Caco-2 (cell line): ENCODE results near the gene COG1. TPM values are rescaled to one million over a fixed set of nuclear protein-coding genes. Genes with fewer than 3 reads are reported as not detected.
A peak's percentile ranks its signal among the peaks of the same experiment; 100 is the strongest.

Experiments used
- BruUV-seq: library from RNA; stranded (reverse); fragments of 400-500 nt; replicated peaks from 2 replicates; lab custom pipeline; 2021; lab: Mats Ljungman, UMichigan
- CTCF ChIA-PET: fragments of 300-600 bp; sonication (Branson Sonifier 250); formaldehyde crosslinking; loops from one replicate; lab custom pipeline; 2022; ENCODE audit warnings: antibody characterized with exemption; lab: Charles Lee
- POLR2A ChIA-PET: fragments of 300-600 bp; sonication (Branson Sonifier 250); formaldehyde crosslinking; loops from one replicate; lab custom pipeline; 2022; ENCODE audit warnings: antibody characterized with exemption; lab: Charles Lee
- DNase-seq, 2 experiments: peaks; one replicate each; pipeline versions ENCODE4 v3.0.0 to v3.0.0-alpha.2; 2020 to 2022
- H3K27me3 ChIP-seq: replicated peaks from 2 replicates; pipeline ENCODE4 v1.6.0; 2011; ENCODE audit warnings: low read length; ENCODE audit not compliant: control insufficient read depth, insufficient read depth
- H3K36me3 ChIP-seq: 2 replicates; pipeline ENCODE4 v1.5.1; 2011; ENCODE audit warnings: low read length; ENCODE audit not compliant: control insufficient read depth, insufficient read depth
- H3K4me1 ChIP-seq: fragments of 250-450 bp; sonication (Bioruptor Pico); 2 replicates; pipeline ENCODE4 v1.5.1; 2020; ENCODE audit warnings: mild to moderate bottlenecking
- H3K4me3 ChIP-seq: 2 replicates; pipeline ENCODE4 v1.5.1; 2011; ENCODE audit warnings: low read depth, mild to moderate bottlenecking, control low read depth, low read length
- H3K9me3 ChIP-seq: fragments of 250-450 bp; sonication (Bioruptor Pico); 2 replicates; pipeline ENCODE4 v1.5.1; 2020; ENCODE audit warnings: mild to moderate bottlenecking, moderate library complexity
- H3K27ac Mint-ChIP-seq: one replicate; pipeline ENCODE4 v1.8.0; 2022; ENCODE audit warnings: mixed read lengths; ENCODE audit not compliant: unreplicated experiment
- H3K27me3 Mint-ChIP-seq: one replicate; pipeline ENCODE4 v1.8.0; 2022; ENCODE audit warnings: mixed read lengths; ENCODE audit not compliant: insufficient read depth, unreplicated experiment
- H3K36me3 Mint-ChIP-seq: one replicate; pipeline ENCODE4 v1.8.0; 2022; ENCODE audit warnings: mild to moderate bottlenecking, mixed read lengths; ENCODE audit not compliant: insufficient read depth, unreplicated experiment
- H3K4me1 Mint-ChIP-seq: one replicate; pipeline ENCODE4 v1.8.0; 2022; ENCODE audit warnings: low read depth, mixed read lengths; ENCODE audit not compliant: unreplicated experiment
- H3K4me3 Mint-ChIP-seq: one replicate; pipeline ENCODE4 v1.8.0; 2022; ENCODE audit warnings: mild to moderate bottlenecking, moderate library complexity, mixed read lengths; ENCODE audit not compliant: unreplicated experiment
- H3K9me3 Mint-ChIP-seq: one replicate; pipeline ENCODE4 v1.8.0; 2022; ENCODE audit warnings: mixed read lengths; ENCODE audit not compliant: unreplicated experiment
- CTCF ChIP-seq, 2 experiments: fragments of 200-600 bp in 1 of 2; IDR thresholded peaks; 1 replicate in 1 of 2; 2 replicates in 1 of 2; pipeline versions ENCODE4 v1.5.1 to v1.8.0; 2011 to 2022; ENCODE audit warnings: antibody characterized with exemption in 1 of 2, control low read depth in 1 of 2, inconsistent platforms in 1 of 2, low read depth in 1 of 2, low read length in 1 of 2, mild to moderate bottlenecking in 1 of 2, moderate library complexity in 1 of 2; ENCODE audit not compliant: insufficient read depth in 1 of 2, severe bottlenecking in 1 of 2, unreplicated experiment in 1 of 2
- intact Hi-C: fragments of 100-400 bp; cut with micrococcal nuclease; formaldehyde crosslinking; loops from one replicate; pipeline ENCODE4 v1.10.0; 2022; ENCODE audit not compliant: unreplicated experiment
- total RNA-seq: library from RNA; stranded (reverse); gene quantifications from 2 replicates; pipeline ENCODE4 v1.2.3, GENCODE V29; 2022

COG1 gene
- total RNA-seq, 1 experiment from 2014 or later = 36.8 TPM

GRCh38 chr17:73227944-73228343 lies 35.1 kb downstream of the COG1 start:
- BruUV-seq = no TSS peak

GRCh38 chr17:73228748-73229236 lies 35.9 kb downstream of the COG1 start:
- ChIA-PET CTCF (interaction anchor here (0.5 to 0.6 kb wide), 2 partner anchors 8 to 736 kb away, joined by 3 to 5 read pairs; no protein-coding TSS in a partner anchor), POLR2A (interaction anchor here (0.6 kb wide), 1 partner anchor 502 kb away, joined by 3 read pairs; no protein-coding TSS in a partner anchor)
- intact Hi-C loops = no loop called here
- H3K27me3 Mint-ChIP-seq = no peaks in the 10 kb centered on the region
- Histone ChIP-seq H3K4me3 (no peak overlapping the region), H3K9me3 (no peaks in the 10 kb centered on the region), H3K36me3 (no peaks in the 10 kb centered on the region), H3K4me1 (peaks cover 34% of the 10 kb centered on the region), H3K27me3 (no peaks in the 10 kb centered on the region)
- H3K27ac Mint-ChIP-seq = peak overlapping the region; percentile 16
- peaks cover 22% of the 10 kb centered on the region for H3K4me1 Mint-ChIP-seq
- BruUV-seq = TSS peak; percentile 4
- TF ChIP-seq CTCF (IDR thresholded peaks at IDR 0.05; ENCODE audit: insufficient read depth in 1 of 2, low read depth in 1 of 2, low read length in 1 of 2, severe bottlenecking in 1 of 2, unreplicated experiment in 1 of 2) = no peak
- no peaks in the 10 kb centered on the region for H3K9me3 Mint-ChIP-seq
- no peak overlapping the region for H3K4me3 Mint-ChIP-seq
- no peak for DNase-seq
- peaks cover 26% of the 10 kb centered on the region for H3K36me3 Mint-ChIP-seq

More at GRCh38 chr17:73227944-73228343, 35.1 kb downstream of the COG1 start:
- Mint-ChIP-seq H3K4me1 (peaks cover 22% of the 10 kb centered on the region), H3K27ac (no peak overlapping the region), H3K9me3 (no peaks in the 10 kb centered on the region), H3K4me3 (no peak overlapping the region), H3K36me3 (peaks cover 22% of the 10 kb centered on the region), H3K27me3 (no peaks in the 10 kb centered on the region)
- Histone ChIP-seq H3K36me3 (no peaks in the 10 kb centered on the region), H3K27me3 (no peaks in the 10 kb centered on the region), H3K4me3 (no peak overlapping the region), H3K9me3 (no peaks in the 10 kb centered on the region), H3K4me1 (peaks cover 34% of the 10 kb centered on the region)
- TF ChIP-seq CTCF (IDR thresholded peaks at IDR 0.05; ENCODE audit: insufficient read depth in 1 of 2, low read depth in 1 of 2, low read length in 1 of 2, severe bottlenecking in 1 of 2, unreplicated experiment in 1 of 2) = no peak
- ChIA-PET CTCF (no interaction called here), POLR2A (no interaction called here)
- no peak for DNase-seq
- intact Hi-C loops = no loop called here

GRCh38 chr17:73230088-73230487 lies 37.2 kb downstream of the COG1 start:
- Histone ChIP-seq H3K36me3 (no peaks in the 10 kb centered on the region), H3K9me3 (no peaks in the 10 kb centered on the region), H3K4me1 (peaks cover 34% of the 10 kb centered on the region), H3K4me3 (no peak overlapping the region), H3K27me3 (no peaks in the 10 kb centered on the region)
- intact Hi-C loops = loop anchor here (5.0 kb wide), 1 partner anchor 503 kb away; no protein-coding TSS in a partner anchor
- Mint-ChIP-seq H3K4me3 (peak overlapping the region; percentile 92), H3K36me3 (peaks cover 34% of the 10 kb centered on the region), H3K27me3 (no peaks in the 10 kb centered on the region), H3K9me3 (no peaks in the 10 kb centered on the region), H3K4me1 (peaks cover 22% of the 10 kb centered on the region), H3K27ac (peak overlapping the region; percentile 98)
- no peak for TF ChIP-seq CTCF (IDR thresholded peaks at IDR 0.05; ENCODE audit: insufficient read depth in 1 of 2, low read depth in 1 of 2, low read length in 1 of 2, severe bottlenecking in 1 of 2, unreplicated experiment in 1 of 2)
- POLR2A ChIA-PET = no interaction called here
- BruUV-seq = no TSS peak
- CTCF ChIA-PET = interaction anchor here (0.7 kb wide), 1 partner anchor 532 kb away, joined by 3 read pairs; no protein-coding TSS in a partner anchor
- no peak for DNase-seq
